T-helper 2 cell (primary cell): Measurements from ENCODE around the gene GATAD1.
A peak's percentile ranks its signal among the peaks of the same experiment; 100 is the strongest.
"Not testable (repeated sequence)": the region's sequence is repeated elsewhere in the genome, so short reads cannot be mapped to it uniquely, and the experiment has no call there.

ENCODE experiments used
- DNase-seq, 5 experiments: peaks; one replicate each; pipeline versions ENCODE4 v3.0.0 to v3.0.0-alpha.2; 2012 to 2022

GATAD1 gene

GRCh38 chr7:92484226-92484625, 36.9 kb downstream of the GATAD1 start:
- DNase-seq, result not testable (repeated sequence)

GRCh38 chr7:92485267-92485892, 38.1 kb downstream of the GATAD1 start:
- DNase-seq, result no peak

- DNase-seq, result no peak
Observed at GRCh38 chr7:92485974-92486373, 38.7 kb downstream of the GATAD1 start.

- no peak for DNase-seq
Observed at GRCh38 chr7:92487804-92488203, 40.5 kb downstream of the GATAD1 start.

- DNase-seq, result no peak
Observed at GRCh38 chr7:92489634-92490033, 42.4 kb downstream of the GATAD1 start.

- no peak for DNase-seq
Observed at GRCh38 chr7:92496876-92497275, 49.6 kb downstream of the GATAD1 start.

GRCh38 chr7:92498557-92498956, 51.3 kb downstream of the GATAD1 start:
- DNase-seq, result peak in 1 of 5 experiments; percentile 79

GRCh38 chr7:92503767-92504166, 56.5 kb downstream of the GATAD1 start:
- peak in 1 of 5 experiments; percentile 6 for DNase-seq

- DNase-seq, result no peak
Observed at GRCh38 chr7:92504563-92504962, 57.3 kb downstream of the GATAD1 start.

GRCh38 chr7:92506363-92506762, 59.1 kb downstream of the GATAD1 start:
- no peak for DNase-seq

- no peak for DNase-seq
Observed at GRCh38 chr7:92508946-92509345, 61.7 kb downstream of the GATAD1 start.
